Measurements from ENCODE around the gene KLHL34.

GRCh38 chrX:21638311-21638710 lies 19.8 kb downstream of the KLHL34 start:
- TF ChIP-seq EZH2 (IDR thresholded peaks at IDR 0.05) (no peak), POLR2AphosphoS5 (IDR thresholded peaks at IDR 0.05; ENCODE audit: borderline replicate concordance, low read depth, low read length) (no peak), FOXP2 (optimal IDR thresholded peaks at IDR 0.05; ENCODE audit: control extremely low read depth, extremely low read length, insufficient read depth) (no peak)

All from SK-N-MC (cell line).